ENCODE data around the gene ACTN1. TPM values are rescaled to one million over a fixed set of nuclear protein-coding genes. Genes with fewer than 3 reads are reported as not detected.

The ACTN1 gene
- polyA plus RNA-seq, 1 experiment, result 641 TPM

DNA sequence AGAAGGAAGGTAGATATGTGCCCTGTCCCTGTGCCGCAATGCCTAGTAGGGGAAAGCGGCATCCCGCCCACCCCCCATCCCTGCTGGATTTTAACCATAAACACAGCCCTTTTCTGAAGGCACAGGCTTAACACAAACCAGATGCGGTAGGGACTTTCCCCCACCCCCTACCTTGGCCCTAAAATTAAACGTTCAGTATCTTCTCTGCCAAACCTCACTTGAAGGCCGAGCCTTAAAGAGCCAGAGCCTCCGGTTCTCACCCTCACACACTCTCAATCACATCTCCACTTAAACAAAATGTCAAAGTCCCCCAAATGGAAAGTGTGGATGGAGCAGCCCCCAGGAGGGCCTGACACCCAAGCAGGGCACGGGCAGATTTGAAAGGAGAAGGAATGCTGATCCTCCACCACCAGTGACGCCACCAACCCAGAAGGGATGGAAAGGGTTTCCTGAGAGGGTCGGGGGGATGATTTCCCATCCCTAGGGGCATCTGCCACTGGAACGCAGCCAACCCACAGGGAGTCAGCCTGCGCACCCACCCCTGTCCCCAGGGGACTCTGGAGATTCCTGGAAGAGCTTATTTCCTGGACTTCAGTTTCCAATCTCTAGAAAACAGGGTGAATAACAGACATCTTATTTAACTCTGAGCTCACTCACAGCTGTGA, 26.4 kb downstream of the ACTN1 start:
- TF ChIP-seq, protein P1, sequence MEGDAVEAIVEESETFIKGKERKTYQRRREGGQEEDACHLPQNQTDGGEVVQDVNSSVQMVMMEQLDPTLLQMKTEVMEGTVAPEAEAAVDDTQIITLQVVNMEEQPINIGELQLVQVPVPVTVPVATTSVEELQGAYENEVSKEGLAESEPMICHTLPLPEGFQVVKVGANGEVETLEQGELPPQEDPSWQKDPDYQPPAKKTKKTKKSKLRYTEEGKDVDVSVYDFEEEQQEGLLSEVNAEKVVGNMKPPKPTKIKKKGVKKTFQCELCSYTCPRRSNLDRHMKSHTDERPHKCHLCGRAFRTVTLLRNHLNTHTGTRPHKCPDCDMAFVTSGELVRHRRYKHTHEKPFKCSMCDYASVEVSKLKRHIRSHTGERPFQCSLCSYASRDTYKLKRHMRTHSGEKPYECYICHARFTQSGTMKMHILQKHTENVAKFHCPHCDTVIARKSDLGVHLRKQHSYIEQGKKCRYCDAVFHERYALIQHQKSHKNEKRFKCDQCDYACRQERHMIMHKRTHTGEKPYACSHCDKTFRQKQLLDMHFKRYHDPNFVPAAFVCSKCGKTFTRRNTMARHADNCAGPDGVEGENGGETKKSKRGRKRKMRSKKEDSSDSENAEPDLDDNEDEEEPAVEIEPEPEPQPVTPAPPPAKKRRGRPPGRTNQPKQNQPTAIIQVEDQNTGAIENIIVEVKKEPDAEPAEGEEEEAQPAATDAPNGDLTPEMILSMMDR (IDR thresholded peaks at IDR 0.05; ENCODE audit: low read depth, low read length), result no peak
- Histone ChIP-seq H3K4me3 (ENCODE audit: low read depth, low read length) (peak overlapping the region; percentile 45), H3K27me3 (ENCODE audit: control insufficient read depth, insufficient read depth, low read length) (no peaks in the 10 kb centered on the region), H3K27ac (ENCODE audit: low read depth, low read length) (peak overlapping the region; percentile 90), H3K9me3 (ENCODE audit: control insufficient read depth, insufficient read depth, low read length) (no peaks in the 10 kb centered on the region)
- POLR2A ChIA-PET, result interaction anchor here (0.7 to 3.1 kb wide), 9 partner anchors 9 to 25 kb away, joined by 3 to 17 read pairs (median 6); no protein-coding TSS in a partner anchor
- DNase-seq (ENCODE audit: low read depth, low spot score), result peak; percentile 86
- CTCF ChIA-PET, result interaction anchor here (2.0 kb wide), 1 partner anchor 41 kb away, joined by 8 read pairs; no protein-coding TSS in a partner anchor

DNA sequence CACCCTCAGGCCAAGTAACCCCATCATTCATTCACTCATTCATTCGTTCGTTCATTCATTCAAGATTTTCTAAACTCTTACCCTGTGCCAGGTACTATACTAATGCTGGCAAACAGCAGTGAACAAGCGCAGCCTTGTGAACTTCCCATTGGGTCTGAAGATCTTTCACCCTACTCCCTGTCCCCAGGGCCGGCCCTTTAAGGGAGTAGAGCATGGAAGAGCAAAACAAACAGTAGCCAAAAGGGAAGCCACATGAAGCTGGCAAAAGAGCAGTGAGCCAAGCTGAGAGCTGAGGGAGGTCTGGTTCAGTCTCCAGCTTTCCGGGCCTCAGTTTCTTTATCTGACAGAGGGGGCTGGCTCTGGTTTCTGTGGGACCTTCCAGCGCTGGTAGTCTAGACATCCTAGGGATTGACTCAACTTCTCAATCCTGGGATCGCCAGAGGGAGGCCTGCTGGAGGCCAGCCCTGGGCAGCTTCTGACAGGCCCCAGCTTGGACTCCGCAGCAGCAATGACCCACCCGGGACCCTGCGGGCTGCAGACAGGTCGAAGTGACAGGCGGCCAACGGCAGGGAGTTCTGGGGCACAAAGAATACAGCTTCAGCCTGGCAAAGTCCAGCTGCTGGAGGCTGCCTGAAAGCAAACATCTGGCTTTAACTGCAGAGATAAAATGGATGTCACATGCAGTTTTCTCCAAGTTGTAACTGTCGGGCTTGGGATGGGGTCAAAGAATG, 27.1 kb downstream of the ACTN1 start:
- CTCF ChIA-PET, result interaction anchor here (1.2 to 2.0 kb wide), 2 partner anchors 9 to 41 kb away, joined by 5 to 8 read pairs; no protein-coding TSS in a partner anchor
- POLR2A ChIA-PET, result interaction anchor here (0.8 to 3.1 kb wide), 10 partner anchors 9 to 108 kb away, joined by 3 to 17 read pairs (median 6); no protein-coding TSS in a partner anchor
- TF ChIP-seq, protein P1 (IDR thresholded peaks at IDR 0.05; ENCODE audit: low read depth, low read length), result no peak

DNA sequence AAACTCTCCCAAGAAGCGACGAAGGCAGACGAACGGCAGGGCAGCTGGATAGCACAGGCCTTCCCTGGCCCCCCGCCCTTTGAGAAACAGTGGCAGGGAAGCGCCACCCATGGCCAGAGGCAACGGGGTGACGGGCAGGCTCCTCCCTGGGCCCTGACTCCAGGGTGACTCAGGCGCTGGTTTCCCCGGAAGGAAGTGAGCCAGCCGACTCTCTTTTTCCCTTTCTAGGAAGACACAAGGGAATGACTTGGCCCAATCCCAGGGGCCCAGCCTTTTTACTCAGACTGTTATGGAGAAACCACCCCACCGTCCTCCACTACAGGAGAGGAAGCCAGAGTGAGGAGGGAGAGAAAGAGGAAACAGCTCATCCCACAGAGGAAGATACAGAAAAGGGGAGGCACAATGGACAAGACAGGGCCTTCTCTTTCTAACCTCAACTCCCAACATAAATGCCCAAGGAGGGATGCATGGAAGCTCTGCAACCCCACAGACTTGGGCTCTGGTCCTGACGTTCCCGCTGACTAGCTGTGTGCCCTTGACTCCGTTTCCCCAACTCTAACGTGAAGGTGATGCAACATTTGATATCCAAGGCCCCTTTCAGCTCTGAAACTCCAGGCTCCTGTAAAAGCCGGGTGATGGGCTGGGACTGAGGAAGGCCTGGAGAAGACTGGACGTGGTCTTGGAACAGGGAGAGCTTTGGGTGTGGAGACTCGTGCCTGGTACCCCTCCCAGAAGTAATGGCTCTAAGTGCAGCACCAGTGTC, 27.9 kb downstream of the ACTN1 start:
- CTCF ChIA-PET, result interaction anchor here (1.2 to 2.0 kb wide), 2 partner anchors 10 to 40 kb away, joined by 5 to 8 read pairs; no protein-coding TSS in a partner anchor
- POLR2A ChIA-PET, result interaction anchor here (0.6 to 3.1 kb wide), 9 partner anchors 8 to 118 kb away, joined by 3 to 17 read pairs (median 4); no protein-coding TSS in a partner anchor
- H3K4me3 ChIP-seq (ENCODE audit: low read depth, low read length), result peak overlapping the region; percentile 13; the same call in 1 of the 2 replicates
- no peaks in the 10 kb centered on the region for H3K27me3 ChIP-seq (ENCODE audit: control insufficient read depth, insufficient read depth, low read length)
- H3K9me3 ChIP-seq (ENCODE audit: control insufficient read depth, insufficient read depth, low read length), result no peaks in the 10 kb centered on the region
- TF ChIP-seq, protein P1 (IDR thresholded peaks at IDR 0.05; ENCODE audit: low read depth, low read length), result no peak
- DNase-seq (ENCODE audit: low read depth, low spot score), result peak; percentile 81
- H3K27ac ChIP-seq (ENCODE audit: low read depth, low read length), result peak overlapping the region; percentile 90

More for the DNA sequence above, 27.1 kb downstream of the ACTN1 start:
- H3K4me3 ChIP-seq (ENCODE audit: low read depth, low read length), result peak overlapping the region; percentile 44
- H3K27ac ChIP-seq (ENCODE audit: low read depth, low read length), result peak overlapping the region; percentile 90
- H3K9me3 ChIP-seq (ENCODE audit: control insufficient read depth, insufficient read depth, low read length), result no peaks in the 10 kb centered on the region
- H3K27me3 ChIP-seq (ENCODE audit: control insufficient read depth, insufficient read depth, low read length), result no peaks in the 10 kb centered on the region
- DNase-seq (ENCODE audit: low read depth, low spot score), result no peak

DNA sequence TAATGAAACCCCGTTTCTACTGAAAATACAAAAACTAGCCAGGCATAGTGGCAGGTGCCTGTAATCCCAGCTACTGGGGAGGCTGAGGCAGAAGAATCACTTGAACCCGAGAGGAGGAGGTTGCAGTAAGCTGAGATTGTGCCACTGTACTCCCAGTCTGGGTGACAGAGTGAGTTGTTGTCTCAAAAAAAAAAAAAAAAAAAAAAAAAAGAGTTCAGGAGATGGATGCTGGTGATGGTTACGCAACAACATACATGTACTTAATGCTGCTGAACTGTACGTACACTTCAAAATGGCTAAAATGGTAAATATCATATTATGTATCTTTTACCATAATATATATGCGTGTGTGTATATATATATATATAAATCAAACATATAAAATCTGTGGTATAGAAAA, 29.0 kb downstream of the ACTN1 start:
- TF ChIP-seq, protein P1 (IDR thresholded peaks at IDR 0.05; ENCODE audit: low read depth, low read length), result no peak
- no peaks in the 10 kb centered on the region for H3K27me3 ChIP-seq (ENCODE audit: control insufficient read depth, insufficient read depth, low read length)
- no peak overlapping the region for H3K27ac ChIP-seq (ENCODE audit: low read depth, low read length)
- no peak for DNase-seq (ENCODE audit: low read depth, low spot score)
- ChIA-PET POLR2A (interaction anchor here (1.0 to 1.7 kb wide), 2 partner anchors 27 to 99 kb away, joined by 3 to 16 read pairs; no protein-coding TSS in a partner anchor), CTCF (interaction anchor here (0.7 kb wide), 1 partner anchor 184 kb away, joined by 3 read pairs; no protein-coding TSS in a partner anchor)
- H3K4me3 ChIP-seq (ENCODE audit: low read depth, low read length), result no peak overlapping the region
- H3K9me3 ChIP-seq (ENCODE audit: control insufficient read depth, insufficient read depth, low read length), result no peaks in the 10 kb centered on the region

Data from AG04450 (cell line).